ENCODE results near the gene MORN1.
"Not testable (repeated sequence)": the region's sequence is repeated elsewhere in the genome, so short reads cannot be mapped to it uniquely, and the experiment has no call there.

MORN1 gene

DNA sequence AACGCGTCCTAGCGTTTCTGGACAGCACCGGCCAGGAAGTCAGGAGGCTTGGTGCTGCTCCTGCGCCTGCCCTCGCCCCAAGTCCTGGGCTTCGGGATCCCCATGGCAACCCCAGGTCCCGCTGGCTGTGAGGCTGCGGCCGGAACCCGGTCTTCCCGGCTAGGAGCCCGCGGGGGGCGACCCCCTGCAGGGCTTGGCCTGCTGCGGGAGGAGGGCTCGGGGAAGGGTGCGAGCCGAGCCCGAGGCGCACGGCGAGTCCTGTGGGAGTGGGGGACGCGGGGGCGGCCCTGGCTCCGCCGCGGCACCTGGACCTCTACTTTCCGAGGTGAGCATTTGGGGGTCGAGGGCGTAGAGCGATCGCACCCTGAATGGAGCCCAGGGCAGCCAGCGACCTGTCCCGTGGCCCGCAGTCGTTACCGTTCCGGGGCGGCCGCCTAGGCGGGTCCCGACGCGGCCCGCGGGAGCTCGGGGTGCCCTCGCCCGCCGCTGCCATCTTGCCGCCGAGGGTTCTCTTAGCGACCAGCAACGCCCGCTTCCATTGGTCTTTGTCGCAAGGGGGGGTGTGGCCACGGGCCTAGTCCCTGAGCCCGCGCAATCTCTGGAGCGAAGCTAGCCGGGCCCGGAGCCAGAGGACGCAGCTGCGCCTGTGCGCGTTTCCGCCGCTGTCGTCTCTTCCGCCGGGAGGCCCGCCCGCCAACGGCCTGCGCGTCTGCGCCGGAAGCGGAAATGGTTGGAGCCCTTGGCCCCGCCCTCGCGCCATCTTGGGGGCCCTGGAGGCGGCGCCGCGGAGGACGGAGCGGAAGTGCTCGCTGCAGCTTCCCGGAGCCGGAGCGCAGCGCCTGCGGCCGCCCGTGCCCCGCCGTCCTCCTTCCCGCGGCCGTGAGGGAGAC is at the start of gene MORN1, which contains the start of gene RER1:
Gene MORN1 (minus strand): TSS at position 514 of the 890 bp plus-strand sequence. CDS start 21 bp downstream, at position 493.
Gene RER1 (plus strand): TSS at position 801 of the 890 bp plus-strand sequence. CDS start 3,950 bp downstream, outside the sequence.
- DNase-seq (ENCODE audit: low spot score), result peak; percentile 98

DNA sequence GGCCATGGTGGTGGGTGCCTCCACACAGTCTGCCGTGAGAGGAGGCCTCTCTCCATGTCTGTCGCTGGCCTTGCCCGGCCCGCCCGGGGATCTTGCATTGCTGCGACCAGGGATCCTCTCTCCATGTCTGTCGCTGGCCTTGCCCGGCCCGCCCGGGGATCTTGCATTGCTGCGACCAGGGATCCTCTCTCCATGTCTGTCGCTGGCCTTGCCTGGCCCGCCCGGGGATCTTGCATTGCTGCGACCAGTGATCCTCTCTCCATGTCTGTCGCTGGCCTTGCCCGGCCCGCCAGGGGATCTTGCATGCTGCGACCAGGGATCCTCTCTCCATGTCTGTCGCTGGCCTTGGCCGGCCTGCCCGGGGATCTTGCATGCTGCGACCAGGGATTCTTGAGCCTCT is 49.0 kb upstream of the MORN1 start:
- not testable (repeated sequence) for DNase-seq (ENCODE audit: low spot score)

DNA sequence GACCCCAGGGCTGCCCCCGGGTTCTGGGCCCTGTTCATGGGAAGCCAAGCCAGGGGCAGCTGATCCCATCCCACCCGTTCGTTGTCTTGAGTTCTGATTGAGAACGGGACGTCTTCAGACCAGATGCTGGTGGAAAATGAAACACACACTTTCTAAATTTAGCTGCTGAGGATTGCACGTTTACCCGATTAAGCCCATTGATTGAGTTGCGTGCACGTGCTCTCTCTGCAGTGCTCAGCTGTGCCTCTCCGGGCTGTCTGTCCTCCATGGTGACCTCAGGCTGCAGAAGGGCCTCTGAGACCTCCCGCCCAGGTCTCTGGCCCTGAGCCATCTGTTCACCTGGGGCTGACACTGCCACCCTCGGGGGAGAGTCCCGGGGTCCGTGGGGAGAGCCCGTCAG is 48.0 kb upstream of the MORN1 start:
- DNase-seq (ENCODE audit: low spot score), result no peak

DNA sequence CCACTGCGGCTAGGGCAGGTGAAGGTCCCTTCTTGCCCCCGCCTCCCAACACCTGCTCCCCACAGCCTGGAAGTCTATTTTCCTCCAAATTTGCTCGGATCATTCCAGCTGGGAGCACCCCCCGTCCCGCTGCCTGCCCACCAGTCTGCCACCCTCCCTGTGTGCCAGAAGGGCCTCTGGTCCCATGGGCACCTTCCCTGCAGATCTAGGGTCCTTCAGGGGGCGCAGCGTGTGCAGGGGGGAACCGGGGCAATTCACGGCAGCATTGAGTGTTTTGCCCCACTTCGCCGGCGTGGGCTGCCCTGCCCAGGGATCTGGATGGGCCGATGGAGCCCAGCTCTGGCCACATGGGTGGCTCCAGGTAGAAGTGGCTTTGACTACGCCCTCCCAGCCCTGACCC is 47.3 kb upstream of the MORN1 start:
- DNase-seq (ENCODE audit: low spot score), result no peak

DNA sequence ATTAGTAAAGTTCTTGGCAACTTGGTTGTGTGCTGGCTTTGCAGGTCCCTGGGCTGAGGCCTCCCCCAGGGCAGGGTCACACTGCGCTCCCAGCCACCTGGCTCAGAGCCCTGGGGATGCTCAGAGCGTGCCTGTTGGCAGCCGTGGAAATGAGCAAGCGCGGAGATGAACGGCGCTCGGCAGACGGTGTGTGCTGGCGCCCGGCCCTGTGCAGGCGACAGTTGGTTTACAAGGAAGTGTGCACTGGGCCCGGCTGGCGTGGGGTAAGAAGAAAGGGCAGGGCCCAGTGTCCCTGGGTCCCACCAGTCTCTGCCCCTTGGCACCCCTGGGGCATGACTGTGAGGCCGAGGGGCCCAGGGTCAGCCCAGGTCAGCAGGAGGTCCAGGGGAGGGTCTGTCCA is 46.7 kb upstream of the MORN1 start:
- no peak for DNase-seq (ENCODE audit: low spot score)

DNA sequence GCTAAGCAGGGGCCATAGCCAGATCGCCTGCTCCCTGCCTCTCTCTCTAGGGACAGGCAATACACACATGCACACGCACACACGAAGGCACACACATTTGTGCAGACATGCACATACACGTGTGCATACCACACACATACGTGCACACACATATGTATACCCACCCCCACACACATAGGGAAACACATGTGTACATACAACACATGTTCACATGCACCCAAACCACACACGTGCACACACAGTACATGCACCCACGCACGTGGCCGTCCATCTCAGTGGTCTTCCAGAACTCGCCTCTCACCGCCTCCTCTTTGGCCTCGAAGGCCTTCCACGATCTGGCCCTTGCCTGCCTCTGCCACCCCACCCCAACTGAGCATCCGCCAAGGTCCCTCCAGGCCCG is 46.3 kb upstream of the MORN1 start:
- no peak for DNase-seq (ENCODE audit: low spot score)

DNA sequence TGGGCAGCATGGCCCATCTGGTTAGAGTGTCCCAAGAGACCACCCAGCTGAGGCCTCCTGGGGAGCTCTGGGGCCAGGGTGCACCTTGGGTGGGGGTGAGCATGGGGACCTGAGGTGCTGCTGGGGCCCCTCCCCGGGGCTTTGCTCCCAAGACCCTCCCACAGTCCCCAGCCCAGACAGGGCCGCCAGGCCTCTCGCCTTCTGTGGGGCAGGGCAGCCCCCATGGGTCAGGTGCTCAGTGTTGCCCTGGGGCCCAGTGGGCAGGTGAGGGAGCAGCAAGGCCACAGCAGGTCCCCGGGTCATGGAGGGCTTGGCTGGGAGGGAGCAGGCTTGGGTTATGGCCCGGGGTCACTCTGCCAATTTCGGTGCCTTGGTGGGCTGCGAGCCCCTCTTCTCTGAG is 45.5 kb upstream of the MORN1 start:
- no peak for DNase-seq (ENCODE audit: low spot score)

DNA sequence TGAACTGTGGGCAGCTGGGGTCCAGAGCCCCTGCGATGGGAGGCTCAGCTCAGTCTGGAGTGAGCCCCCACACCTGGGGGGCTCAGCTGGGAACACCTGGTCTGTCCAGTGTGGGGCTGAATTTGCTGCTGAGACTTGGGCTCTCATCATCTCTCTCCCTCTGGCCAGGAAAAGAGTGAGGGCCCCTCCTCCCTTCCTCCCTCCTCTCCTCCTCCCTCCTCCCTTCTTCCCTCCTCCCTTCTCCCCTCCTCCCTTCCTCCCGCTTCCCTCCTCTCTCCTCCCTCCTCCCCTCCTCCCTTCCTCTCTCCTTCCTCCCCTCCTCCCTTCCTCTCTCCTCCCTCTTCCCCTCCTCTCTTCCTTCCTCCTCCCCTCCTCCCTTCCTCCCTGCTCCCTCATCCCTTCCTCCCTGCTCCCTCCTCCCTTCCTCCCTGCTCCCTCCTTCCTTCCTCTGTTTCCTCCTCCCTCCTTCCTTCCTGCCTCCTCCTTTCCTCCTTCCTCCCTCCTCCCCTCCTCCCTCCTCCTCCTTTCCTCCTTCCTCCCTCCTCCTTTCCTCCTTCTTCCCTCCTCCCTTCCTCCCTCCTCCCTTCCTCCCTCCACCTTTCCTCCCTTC is 44.5 kb upstream of the MORN1 start:
- DNase-seq (ENCODE audit: low spot score), result no peak

DNA sequence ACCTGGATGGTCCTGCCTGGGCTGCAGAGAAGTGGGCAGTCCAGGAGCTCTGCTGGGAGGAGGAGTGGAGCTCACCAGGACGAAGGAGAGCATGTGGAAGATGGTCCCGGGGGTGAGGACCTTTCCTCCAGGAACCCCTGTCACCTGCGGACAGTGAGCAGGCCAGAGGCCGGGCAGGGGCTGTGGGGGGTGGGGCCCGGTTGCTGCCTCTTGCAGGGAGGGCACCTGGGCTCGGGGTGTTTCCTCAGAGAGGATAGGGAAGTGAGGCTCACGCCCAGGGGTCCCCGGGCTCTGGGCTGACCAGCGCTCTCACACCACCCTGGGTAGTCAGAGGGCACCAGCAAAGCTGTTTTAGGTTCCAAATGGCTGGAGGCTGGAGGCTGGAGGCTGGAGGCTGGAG is 43.7 kb upstream of the MORN1 start:
- no peak for DNase-seq (ENCODE audit: low spot score)

DNA sequence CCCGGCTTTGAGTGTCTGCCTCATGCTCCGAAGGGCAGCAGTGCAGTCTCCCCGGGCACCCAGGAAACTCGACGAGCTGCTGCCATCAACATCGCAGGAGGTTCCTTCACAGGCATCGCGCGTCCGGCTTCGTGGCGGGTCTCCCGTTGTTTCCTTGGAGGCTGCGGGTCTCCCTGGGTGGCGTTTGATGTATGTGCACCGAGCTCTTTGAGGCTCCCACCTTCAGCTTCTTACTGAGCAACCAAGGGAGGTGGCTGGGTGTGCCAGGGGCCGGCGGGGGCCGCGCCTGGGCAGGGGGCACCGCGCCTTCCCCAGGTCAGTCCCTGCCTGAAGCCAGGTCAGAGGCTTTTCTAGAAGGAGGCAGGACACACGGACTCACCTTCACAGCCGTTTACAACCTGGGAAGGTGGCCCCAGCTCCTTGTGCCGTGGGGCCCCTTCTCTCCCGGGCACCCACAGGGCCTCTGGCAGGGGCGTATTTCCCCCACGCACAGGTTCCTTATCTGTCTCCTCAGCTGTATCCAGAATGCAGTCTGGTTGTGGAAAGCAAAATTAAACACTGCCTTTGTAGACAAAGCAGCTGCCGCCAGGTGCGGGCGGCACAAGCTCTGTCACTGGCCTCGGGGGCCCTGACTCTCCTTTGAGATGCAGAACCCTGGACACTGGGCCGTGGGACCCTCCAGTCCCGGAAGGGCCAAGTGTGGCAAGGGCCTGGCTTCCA is 42.7 kb upstream of the MORN1 start:
- no peak for DNase-seq (ENCODE audit: low spot score)

DNA sequence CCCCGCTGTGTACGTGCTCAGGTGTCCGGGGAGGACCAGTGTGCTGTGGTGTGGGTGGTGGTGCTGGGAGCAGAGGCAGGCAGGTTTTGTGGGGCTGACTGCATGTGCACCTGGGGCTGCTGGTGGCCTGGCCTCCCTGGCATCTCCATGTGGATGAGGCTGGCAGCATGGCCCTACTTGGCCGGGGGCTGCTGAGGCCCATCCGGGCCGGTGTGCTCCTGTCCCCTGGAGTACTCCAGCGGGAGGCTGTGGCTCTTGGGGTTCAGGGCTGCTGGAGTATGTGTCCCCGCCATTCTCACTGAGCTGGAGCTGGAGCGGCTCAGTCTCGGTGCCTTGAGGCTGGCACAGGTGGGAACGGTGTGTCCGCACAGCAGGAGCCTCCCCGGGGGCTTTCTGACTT is 41.8 kb upstream of the MORN1 start:
- no peak for DNase-seq (ENCODE audit: low spot score)

DNA sequence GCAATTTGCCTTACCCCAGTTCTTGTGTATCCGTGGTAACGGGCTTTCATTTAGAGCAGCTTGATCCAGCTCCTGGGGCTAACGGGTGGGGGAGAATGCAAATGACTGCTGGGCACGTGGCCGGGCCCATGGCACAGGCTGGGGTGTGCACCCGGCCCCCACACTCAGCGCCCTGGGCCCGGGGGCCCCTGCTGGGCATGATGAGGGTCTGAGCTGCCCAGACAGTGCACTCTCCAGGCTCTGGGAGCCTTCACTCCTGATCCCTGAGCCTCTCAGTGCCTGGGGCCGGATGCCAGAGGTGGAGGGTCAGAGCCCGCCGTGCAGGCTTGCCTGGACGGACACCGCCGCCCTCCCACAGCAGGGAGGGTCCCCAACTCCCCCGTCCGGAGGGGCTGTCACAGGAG is 41.1 kb upstream of the MORN1 start:
- no peak for DNase-seq (ENCODE audit: low spot score)

DNA sequence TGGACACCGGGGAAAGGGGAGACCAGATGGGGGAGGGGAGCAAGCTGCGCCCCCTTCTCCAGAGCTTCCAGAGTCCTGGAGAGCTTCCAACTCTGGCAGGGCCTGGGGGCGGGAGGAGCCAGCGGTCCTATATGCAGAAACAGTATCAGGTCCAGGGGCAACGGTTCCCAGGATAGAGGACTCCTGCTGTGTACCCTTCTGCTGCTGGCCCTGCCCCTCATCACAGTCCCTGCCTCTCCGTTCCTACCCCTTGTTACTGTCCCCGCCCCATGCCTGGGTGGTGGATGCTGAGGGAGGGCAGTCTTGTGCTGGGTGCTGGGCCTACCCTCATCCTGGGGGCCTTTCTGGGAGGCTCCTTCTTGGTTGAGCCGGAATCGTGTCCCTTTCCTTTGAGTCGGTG is 40.2 kb upstream of the MORN1 start:
- DNase-seq (ENCODE audit: low spot score), result no peak

DNA sequence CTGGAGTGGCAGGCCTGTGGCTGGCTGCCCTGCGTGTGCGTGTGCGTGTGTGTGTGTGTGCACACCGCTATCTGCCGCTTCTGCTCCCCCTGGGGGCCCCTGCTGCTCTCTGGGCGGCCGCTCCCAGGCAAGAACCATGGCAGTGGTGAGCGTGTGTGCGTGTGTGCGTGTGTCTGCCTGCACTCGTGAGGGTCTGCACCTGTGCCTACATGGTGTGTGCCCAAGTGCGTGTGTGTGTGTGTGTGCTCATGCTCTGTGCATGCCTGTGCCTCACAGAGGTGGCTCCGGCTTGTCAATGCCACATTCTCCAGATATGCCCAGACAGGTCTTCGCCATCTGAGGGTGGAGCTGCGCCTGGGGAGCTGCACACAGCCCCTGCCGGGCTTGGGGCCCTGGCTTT is 39.7 kb upstream of the MORN1 start:
- DNase-seq (ENCODE audit: low spot score), result no peak

DNA sequence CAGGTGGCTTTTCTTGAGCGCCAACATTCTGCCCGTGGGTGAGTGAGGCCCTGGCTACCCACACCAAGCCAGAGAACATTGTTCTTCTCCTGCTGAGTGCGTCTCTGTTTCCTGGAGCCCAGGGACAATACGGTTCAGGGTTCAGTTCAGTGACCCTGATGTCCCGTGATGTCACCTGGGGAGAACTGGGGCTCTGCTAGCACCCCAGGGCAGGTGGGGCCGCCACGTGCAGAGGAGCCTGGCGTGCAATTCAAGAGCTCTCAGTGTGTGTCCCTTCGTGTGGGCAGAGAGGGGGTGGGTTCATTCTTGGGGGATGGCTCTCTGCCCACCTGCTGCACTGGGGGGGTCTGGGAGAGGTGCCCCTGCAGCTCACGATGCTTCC is 39.2 kb upstream of the MORN1 start:
- DNase-seq (ENCODE audit: low spot score), result no peak

DNA sequence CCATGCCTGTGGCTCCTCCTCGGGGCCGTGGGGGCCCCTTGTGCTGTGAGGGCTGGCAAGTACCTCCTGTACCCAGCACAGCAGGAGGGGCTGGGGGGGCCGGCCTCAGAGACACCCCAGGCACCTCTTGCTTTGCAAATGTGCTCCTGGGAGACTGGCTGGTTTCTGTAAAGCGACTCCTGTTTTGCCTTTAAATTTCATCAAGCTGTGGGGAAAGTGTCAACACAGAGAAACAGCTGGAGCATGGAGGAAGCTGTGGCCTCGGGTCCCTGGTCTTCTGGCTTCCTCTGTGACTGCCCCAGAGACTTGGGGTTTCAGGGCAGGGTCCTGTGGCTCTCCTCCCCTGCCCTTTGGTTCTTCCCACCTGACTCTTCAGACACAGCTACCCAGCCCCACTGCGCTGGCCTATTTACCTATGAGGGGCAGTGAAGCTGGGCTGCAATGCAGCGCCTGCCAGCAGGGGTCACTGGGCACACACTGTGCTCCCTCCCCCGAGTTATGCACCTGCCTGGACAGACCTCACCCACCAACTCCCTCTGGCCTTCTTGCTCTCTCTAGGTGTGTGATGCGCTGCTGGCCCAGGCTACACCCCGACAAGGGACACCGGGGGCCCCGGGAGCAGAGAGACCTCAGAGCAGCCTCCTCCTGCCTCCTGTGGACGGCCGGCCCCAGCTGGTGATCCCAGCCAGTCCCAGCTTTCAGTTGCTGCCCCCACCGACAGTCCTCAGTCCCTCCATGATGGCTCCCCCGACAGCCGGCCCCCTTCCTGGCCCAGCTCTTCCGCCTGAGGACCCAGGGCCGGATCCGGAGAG is 38.6 kb upstream of the MORN1 start:
- DNase-seq (ENCODE audit: low spot score), result peak; percentile 40

DNA sequence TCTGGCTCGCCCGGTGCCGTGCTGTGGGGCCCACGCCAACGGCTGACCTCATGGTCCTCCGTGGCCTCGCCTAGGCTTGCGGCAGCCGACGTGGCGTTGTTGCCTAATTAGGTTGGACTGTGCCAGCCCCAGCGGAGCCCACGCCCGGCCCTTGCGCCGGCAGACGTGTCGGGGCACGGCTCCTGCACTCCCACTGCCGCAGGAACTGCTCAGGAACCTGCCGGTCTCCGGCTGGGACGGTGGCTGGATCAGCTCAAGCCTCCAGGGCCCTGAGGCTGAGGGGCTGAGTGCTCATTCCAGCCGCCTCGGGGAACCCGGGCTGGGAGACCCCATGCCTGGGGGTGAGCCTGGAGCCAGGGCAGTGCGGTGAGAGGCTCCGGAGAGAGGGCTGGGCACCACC is 37.1 kb upstream of the MORN1 start:
- no peak for DNase-seq (ENCODE audit: low spot score)

DNA sequence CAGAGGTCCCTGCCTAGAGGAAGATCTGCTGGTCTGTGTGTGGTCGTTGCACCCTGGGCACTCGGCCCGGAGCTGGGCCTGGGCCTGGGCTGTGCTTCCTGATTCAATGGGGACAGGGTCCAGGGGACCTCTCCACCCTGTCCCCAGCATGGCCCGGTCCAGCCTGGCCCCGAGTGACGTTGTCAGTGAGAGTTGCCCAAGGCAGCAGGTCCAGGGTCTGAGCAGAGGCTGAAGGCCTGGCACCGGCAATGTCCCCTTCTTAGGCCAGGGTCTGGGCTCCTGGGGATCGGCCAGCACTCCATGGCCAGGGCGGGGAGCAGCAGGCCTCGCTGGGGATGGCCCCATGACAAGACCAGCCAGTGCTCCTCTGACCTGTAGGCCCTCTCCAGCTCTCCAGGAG is 36.6 kb upstream of the MORN1 start:
- DNase-seq (ENCODE audit: low spot score), result no peak

DNA sequence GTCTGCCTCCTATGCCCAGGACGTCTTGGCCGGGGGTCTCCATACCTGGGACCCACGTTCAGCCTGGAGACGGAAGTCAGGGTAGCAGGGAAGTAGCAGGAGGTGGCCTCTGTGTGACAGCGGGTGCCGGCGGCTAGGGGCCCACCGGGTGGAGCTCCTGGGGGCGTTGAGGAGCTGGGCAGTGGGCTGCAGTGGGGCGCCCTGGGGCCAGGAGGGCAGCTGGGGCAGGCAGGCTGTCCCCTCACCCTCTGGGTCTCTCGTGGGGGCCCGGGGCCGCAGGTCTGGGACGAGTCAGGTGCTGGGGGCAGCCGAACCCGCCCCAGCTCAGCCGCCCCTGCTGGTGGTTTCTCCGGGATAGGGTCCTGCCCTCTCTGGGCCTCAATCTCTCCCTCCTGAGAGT is 35.7 kb upstream of the MORN1 start:
- DNase-seq (ENCODE audit: low spot score), result no peak

DNA sequence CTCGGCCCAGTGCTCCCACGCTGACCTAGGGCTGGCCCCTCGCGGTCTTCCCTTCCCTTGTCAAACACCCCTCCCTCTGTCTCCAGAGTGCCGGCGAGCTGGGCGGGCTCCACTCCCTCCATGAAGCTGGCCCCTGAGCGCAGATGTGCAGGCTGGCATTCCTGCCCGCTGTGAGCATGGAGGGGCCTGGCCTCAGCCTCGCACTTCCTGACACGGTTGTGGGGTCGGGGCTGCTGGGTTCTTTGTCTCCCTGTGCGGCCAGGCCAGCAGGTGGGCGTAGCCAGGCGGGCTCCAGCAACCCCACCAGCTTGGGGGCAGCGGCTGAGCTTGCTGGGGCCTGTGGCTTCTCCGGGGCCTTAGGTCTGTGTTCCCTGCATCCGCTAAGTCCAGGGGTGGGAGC is 35.2 kb upstream of the MORN1 start:
- DNase-seq (ENCODE audit: low spot score), result no peak

DNA sequence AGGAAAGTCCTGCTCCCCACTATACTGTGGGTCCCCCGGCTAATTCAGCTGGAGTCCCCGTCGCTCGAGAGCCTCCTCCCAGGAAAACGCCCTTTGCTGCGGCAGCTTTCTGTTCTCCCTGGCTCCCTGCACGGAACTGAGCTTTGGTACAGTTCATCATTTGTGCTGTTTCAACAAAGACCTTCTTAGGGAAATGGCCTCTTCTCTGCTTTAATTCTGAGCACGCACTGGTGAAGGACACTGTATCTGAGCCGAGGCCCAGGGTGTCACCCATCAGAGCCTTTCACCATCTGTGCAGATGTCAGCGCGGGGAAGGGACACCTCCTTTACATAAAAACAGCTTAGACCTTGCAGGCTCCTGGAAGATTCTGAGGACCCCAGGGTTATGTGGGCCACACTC is 34.5 kb upstream of the MORN1 start:
- no peak for DNase-seq (ENCODE audit: low spot score)

DNA sequence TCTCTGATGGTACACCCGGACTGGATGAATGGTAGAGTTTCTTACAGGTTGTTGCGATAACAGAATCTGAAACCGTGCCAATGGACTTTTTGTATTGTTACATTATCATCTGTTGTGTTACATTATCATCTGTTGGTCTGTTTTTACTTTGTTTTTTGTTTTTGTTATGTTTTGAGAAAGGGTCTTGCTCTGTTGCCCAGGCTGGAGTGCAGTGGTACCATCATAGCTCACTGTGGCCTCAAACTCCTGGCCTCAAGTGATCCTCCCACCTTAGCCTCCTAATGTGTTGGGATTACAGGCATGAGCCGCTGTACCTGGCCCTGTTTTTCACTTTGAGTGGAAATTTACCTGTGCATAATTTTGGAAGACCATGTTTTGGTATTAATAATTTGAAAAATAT is 31.2 kb upstream of the MORN1 start:
- DNase-seq (ENCODE audit: low spot score), result no peak

All from germinal center (tissue), 1 donor.